Activated CD4-positive, alpha-beta T cell treated with anti-CD3 and anti-CD28 coated beads, Interleukin-2, amount 10 ng/mL, durations not matched to agents 7 days and 5 days (primary cell): ENCODE measurements around the gene NSUN4. TPM values are rescaled to one million over a fixed set of nuclear protein-coding genes. Genes with fewer than 3 reads are reported as not detected.

ENCODE experiments used
- CTCF ChIA-PET: fragments of 350-600 bp; sonication (Branson Sonifier 250); formaldehyde crosslinking; loops from one replicate; lab custom pipeline; 2021; ENCODE audit warnings: antibody characterized with exemption; lab: Charles Lee
- POLR2A ChIA-PET: fragments of 350-600 bp; sonication (Branson Sonifier 250); formaldehyde crosslinking; loops from one replicate; lab custom pipeline; 2021; ENCODE audit warnings: antibody characterized with exemption; lab: Charles Lee
- DNase-seq: peaks from one replicate; pipeline ENCODE4 v3.0.0-alpha.2; 2020
- H3K27ac Mint-ChIP-seq: one replicate; pipeline ENCODE4 v1.8.0; 2021; ENCODE audit warnings: mild to moderate bottlenecking, moderate library complexity, mixed read lengths
- H3K27me3 Mint-ChIP-seq: one replicate; pipeline ENCODE4 v1.8.0; 2021; ENCODE audit warnings: mixed read lengths
- H3K36me3 Mint-ChIP-seq: one replicate; pipeline ENCODE4 v1.8.0; 2021; ENCODE audit warnings: low read depth, mixed read lengths
- H3K4me1 Mint-ChIP-seq: one replicate; pipeline ENCODE4 v1.8.0; 2021; ENCODE audit warnings: mixed read lengths
- H3K4me3 Mint-ChIP-seq: one replicate; pipeline ENCODE4 v1.8.0; 2021; ENCODE audit warnings: mild to moderate bottlenecking, moderate library complexity, mixed read lengths
- H3K9me3 Mint-ChIP-seq: one replicate; pipeline ENCODE4 v1.8.0; 2021; ENCODE audit warnings: mixed read lengths
- total RNA-seq, 2 experiments: library from RNA; stranded (reverse); gene quantifications; one replicate each; pipeline ENCODE4 v1.2.3, GENCODE V29; 2021

The NSUN4 gene
- total RNA-seq, 2 experiments from 2014 or later, result 22.2 to 22.3 TPM

DNA sequence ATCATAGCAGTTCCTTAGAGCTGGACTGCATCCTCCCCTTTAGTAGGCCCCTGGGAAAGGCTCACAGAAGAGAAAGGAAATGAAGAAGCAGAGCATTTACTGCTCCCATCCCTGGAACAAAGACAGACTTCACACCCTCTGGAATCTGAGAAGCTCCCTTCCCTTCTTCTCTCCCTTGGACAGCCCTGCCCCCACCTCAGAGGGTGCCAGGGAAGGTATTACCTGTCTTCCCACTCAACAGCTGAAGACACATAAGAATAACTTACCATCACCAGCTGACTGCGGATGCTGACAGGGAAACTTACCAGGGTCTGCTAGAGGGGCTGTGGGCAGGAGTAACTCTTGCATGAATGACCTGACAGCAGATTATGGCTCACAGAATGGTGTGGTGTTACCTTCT is 39.4 kb downstream of the NSUN4 start:
- no peaks in the 10 kb centered on the region for H3K4me1 Mint-ChIP-seq
- H3K27me3 Mint-ChIP-seq, result no peaks in the 10 kb centered on the region
- DNase-seq, result no peak
- H3K27ac Mint-ChIP-seq, result no peak overlapping the region
- H3K9me3 Mint-ChIP-seq, result peaks cover 3% of the 10 kb centered on the region
- ChIA-PET POLR2A (no interaction called here), CTCF (interaction anchor here (0.7 to 0.9 kb wide), 2 partner anchors 9 to 22 kb away, joined by 3 read pairs; no protein-coding TSS in a partner anchor)
- peaks cover 4% of the 10 kb centered on the region for H3K36me3 Mint-ChIP-seq
- H3K4me3 Mint-ChIP-seq, result no peak overlapping the region

DNA sequence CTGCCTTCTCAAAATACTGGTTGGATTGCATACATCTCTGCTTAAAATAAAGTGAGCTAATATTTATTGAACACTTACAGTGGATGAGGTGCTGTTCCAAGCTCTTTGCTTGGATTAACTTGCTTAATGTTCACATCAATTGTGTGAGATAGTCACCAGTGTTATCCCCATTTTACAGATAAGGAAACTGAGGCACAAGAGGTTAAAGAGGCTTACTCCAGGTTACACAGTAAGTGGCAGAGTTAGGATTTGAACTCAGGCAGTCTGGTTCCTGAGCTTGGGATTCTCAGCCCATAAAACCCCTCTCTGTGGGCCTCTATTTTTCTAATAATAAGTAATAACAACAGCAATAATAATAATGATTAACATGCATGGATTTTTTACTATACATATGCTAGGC is 39.9 kb downstream of the NSUN4 start:
- H3K27ac Mint-ChIP-seq, result no peak overlapping the region
- DNase-seq, result no peak
- no peak overlapping the region for H3K4me3 Mint-ChIP-seq
- no peaks in the 10 kb centered on the region for H3K4me1 Mint-ChIP-seq
- ChIA-PET CTCF (interaction anchor here (0.9 kb wide), 1 partner anchor 10 kb away, joined by 3 read pairs; no protein-coding TSS in a partner anchor), POLR2A (no interaction called here)
- peaks cover 3% of the 10 kb centered on the region for H3K9me3 Mint-ChIP-seq
- H3K27me3 Mint-ChIP-seq, result no peaks in the 10 kb centered on the region
- H3K36me3 Mint-ChIP-seq, result peaks cover 4% of the 10 kb centered on the region

DNA sequence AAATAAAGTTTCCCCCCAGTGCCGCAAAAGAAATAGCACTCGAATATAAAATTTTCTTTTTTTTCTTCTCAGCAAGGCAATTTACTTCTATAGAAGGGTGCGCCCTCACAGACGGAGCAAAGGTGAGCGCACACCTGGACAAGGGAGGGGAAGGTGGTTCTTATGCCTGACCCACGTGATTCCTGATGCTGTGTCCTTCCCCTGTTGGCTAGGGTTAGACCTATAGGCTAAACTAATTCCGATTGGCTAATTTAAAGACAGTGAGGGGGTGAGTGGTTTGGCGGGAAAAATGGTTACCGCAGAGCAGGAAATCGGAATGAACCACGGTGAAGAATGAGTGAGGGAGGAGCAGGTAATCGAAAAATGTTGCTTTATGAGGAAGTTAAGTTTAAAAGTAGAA is 52.9 kb downstream of the NSUN4 start:
- CTCF ChIA-PET, result no interaction called here
- H3K4me3 Mint-ChIP-seq, result no peak overlapping the region

DNA sequence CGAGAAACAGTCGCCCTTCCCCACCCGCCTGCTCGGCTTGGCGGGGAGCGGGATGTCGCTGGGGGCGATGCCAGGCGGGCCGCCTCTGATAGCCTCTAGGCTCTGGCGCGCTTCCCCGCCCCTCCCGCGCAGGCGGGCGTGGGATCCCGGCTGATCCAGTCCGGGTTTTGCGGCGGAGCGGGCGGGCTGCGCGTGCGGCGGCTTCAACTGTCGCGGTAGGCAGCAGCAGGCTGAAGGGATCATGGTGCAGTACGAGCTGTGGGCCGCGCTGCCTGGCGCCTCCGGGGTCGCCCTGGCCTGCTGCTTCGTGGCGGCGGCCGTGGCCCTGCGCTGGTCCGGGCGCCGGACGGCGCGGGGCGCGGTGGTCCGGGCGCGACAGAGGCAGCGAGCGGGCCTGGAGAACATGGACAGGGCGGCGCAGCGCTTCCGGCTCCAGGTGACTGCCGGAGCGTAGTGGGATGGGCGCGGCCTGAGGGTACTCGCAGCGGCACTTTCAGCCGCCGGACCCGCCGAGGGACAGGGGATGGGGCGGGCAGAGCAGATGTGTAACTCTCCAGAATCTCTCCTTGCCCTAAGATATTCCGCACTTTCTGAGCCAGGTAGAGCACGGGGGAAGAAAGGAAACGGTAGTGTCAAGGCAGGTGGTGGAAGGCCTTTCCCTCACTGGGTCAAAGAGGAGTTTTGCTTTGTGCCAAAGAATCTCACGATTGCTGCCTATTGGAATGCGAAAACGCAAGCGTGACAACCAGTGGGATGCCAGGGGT is 53.7 kb downstream of the NSUN4 start, which contains the start of gene FAAH:
Gene FAAH, plus strand, starts transcription at position 210 of the 764 bp plus-strand sequence. Its CDS starts 32 bp downstream, at position 242.
- DNase-seq, result peak; percentile 55
- H3K27me3 Mint-ChIP-seq, result peaks cover 10% of the 10 kb centered on the region
- peak within 1 kb of the TSS; percentile 78 for H3K27ac Mint-ChIP-seq
- peaks cover 11% of the 10 kb centered on the region for H3K36me3 Mint-ChIP-seq
- POLR2A ChIA-PET, result no interaction called here
- H3K4me1 Mint-ChIP-seq, result peaks cover 9% of the 10 kb centered on the region
- peaks cover 16% of the 10 kb centered on the region for H3K9me3 Mint-ChIP-seq
- peak within 1 kb of the TSS; percentile 69 for H3K4me3 Mint-ChIP-seq
- CTCF ChIA-PET, result no interaction called here

More for the DNA sequence above, 52.9 kb downstream of the NSUN4 start:
- no peak for DNase-seq
- Mint-ChIP-seq H3K27me3 (peaks cover 10% of the 10 kb centered on the region), H3K36me3 (peaks cover 11% of the 10 kb centered on the region), H3K27ac (no peak overlapping the region), H3K9me3 (peaks cover 16% of the 10 kb centered on the region), H3K4me1 (peaks cover 9% of the 10 kb centered on the region)
- POLR2A ChIA-PET, result no interaction called here

DNA sequence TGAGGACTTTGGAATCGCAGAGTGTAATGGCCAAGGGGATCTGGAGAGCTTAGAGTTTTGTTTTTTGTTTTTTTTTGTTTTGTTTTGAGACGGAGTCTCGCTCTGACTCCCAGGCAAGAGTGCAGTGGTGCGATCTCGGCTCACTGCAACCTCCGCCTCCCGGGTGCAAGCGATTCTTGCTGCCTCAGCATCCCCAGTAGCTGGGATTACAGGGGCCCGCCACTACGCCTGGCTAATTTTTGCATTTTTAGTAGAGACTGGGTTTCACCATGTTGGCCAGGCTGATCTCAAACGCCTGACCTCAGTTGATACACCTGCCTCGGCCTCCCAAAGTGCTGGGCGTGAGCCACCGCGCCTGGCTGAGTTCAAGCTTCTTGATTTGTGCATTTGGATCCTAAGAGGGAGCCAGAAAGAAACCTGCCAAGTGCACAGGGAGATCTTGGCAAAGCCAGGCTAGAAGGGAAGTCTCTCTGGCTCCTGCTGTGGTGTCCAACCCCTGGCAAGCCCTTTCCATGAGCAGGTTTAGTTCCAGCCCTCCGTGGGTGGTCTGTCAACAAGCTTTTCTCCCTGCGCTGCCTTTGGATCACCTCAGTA is 54.4 kb downstream of the NSUN4 start:
- H3K4me1 Mint-ChIP-seq, result peaks cover 9% of the 10 kb centered on the region
- POLR2A ChIA-PET, result no interaction called here
- H3K36me3 Mint-ChIP-seq, result peaks cover 11% of the 10 kb centered on the region
- peak overlapping the region; percentile 69 for H3K4me3 Mint-ChIP-seq
- no peak overlapping the region for H3K27ac Mint-ChIP-seq
- peaks cover 16% of the 10 kb centered on the region for H3K9me3 Mint-ChIP-seq
- peaks cover 10% of the 10 kb centered on the region for H3K27me3 Mint-ChIP-seq
- DNase-seq, result no peak
- CTCF ChIA-PET, result no interaction called here

DNA sequence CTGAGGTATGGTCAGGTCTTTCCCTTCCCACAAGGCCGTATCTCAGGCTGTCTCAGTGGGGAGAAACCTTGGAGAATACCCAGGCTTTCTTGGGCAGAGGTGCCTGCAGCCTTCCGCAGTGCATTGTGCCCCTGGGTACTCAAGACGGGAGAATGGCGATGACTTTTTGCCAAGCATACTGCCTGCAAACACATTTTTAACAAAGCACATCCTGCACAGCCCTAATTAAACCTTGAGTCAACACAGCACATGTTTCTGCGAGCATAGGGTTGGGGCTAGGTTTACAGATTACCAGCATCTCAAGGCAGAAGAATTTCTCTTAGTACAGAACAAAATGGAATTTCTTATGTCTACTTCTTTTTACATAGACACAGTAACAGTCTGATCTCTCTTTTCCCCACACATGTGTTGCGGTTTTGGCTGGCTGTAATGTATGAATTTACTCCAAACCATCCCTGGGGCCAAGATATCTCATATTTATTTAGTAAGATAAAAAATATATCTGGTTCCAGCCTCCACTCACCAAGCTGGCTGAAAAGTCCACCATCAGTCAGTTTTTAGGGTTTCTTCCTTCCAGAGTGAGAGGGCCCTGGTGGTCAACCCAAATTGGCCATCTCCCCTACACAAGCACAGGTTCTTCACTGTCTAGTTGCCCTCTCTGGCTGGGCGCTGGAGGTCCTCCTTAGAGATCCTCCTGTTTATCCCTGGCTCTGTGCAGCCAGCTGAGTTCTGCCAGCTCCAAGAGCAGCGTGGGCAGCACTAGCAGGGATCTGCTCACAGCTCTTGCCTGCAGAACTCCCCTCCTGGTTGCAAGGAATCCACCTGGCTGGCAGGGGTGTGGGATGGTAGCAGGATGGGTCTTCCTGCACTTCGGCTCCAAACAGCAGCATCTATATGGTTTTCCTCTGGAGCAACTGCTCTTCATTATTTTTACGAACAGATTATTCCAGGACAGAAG is 56.1 kb downstream of the NSUN4 start:
- no peak for DNase-seq
- POLR2A ChIA-PET, result no interaction called here
- Mint-ChIP-seq H3K27me3 (peaks cover 10% of the 10 kb centered on the region), H3K36me3 (peaks cover 11% of the 10 kb centered on the region), H3K27ac (no peak overlapping the region), H3K4me3 (no peak overlapping the region), H3K4me1 (peaks cover 9% of the 10 kb centered on the region), H3K9me3 (peaks cover 16% of the 10 kb centered on the region)
- CTCF ChIA-PET, result no interaction called here

DNA sequence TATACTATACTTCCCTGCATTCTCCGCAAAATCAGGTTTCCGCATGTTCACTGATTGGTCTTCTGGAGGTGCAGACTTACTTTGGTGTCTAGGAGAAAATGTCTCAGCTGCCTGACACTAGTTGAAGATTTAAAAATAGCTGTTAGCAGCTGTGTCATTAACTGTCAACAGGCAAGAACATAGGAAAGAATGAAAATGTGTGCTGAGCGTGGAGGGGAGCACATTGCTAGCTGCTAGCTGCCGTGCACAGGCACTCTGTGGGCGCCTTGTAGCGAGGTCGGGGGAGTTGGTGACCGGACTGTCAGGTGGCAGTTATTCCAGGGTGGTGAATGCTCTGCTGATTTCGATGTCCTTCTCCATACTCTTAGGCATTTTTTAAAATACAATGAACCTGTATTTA is 58.7 kb downstream of the NSUN4 start:
- no peak overlapping the region for H3K4me3 Mint-ChIP-seq
- CTCF ChIA-PET, result no interaction called here

DNA sequence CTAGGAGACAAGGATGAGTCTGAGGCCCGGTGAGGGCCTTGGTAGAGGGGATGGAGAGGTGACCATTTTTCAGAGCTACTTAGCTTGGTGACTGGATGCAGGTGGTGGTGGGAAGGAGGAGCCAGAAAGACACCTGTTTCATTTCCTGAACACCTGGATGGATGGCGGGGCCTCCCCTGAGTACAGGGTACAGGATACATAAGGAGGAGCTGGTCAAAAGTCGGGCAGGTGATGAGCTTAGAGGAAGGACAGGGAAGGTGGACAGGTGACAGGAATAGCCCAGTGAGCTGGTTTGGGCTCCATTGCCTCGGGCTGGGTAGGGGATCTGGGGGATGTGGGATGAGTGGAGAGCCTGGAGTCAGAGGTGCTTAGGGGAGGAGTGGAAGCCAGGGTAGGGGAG is 59.8 kb downstream of the NSUN4 start:
- CTCF ChIA-PET, result no interaction called here
- H3K27me3 Mint-ChIP-seq, result no peaks in the 10 kb centered on the region
- no peak overlapping the region for H3K4me3 Mint-ChIP-seq
- H3K4me1 Mint-ChIP-seq, result no peaks in the 10 kb centered on the region
- H3K36me3 Mint-ChIP-seq, result no peaks in the 10 kb centered on the region
- no peak overlapping the region for H3K27ac Mint-ChIP-seq
- no peak for DNase-seq
- H3K9me3 Mint-ChIP-seq, result no peaks in the 10 kb centered on the region
- POLR2A ChIA-PET, result no interaction called here

More for the DNA sequence above, 58.7 kb downstream of the NSUN4 start:
- Mint-ChIP-seq H3K27ac (no peak overlapping the region), H3K4me1 (peaks cover 4% of the 10 kb centered on the region), H3K27me3 (peaks cover 4% of the 10 kb centered on the region), H3K9me3 (no peaks in the 10 kb centered on the region), H3K36me3 (no peaks in the 10 kb centered on the region)
- no peak for DNase-seq
- POLR2A ChIA-PET, result no interaction called here

DNA sequence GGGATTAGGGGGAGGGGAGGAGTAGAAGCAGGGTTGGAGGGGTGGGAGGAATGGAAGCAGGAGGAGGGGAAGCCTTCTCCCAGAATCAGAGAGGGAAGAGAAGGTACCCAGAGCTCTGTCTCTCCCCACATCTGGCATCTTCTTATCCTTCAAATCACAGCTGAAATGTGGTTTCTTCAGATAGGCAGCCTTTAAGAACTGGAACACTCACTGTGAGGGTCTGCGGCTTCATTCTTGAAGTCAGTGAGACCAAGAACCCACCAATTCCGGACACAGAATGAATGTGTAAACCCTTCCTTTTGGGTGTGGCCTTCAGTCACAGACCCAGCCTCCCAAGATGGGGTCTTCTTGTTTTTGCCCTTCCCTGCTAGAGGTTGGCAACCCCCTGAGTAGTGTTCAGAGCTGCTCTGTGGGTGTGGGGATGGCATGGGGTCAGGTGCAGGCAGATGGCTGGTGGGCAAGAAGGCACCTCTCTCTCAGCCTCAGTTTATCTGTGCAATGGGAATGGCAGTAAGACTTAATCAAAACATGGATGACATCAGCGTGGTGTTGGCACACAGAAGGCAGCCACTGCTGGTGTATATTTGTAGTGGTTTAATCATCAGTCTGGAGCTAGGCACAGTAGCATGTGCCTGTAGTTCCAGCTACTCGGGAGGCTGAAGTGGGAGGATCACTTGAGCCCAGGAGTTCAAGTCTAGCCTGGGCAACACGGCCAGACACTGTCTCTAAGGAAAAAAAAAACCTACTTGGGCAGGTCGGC is 60.7 kb downstream of the NSUN4 start:
- POLR2A ChIA-PET, result no interaction called here
- no peaks in the 10 kb centered on the region for H3K4me1 Mint-ChIP-seq
- H3K27me3 Mint-ChIP-seq, result no peaks in the 10 kb centered on the region
- H3K9me3 Mint-ChIP-seq, result no peaks in the 10 kb centered on the region
- no peaks in the 10 kb centered on the region for H3K36me3 Mint-ChIP-seq
- CTCF ChIA-PET, result interaction anchor here (1.1 kb wide), 1 partner anchor 22 kb away, joined by 3 read pairs; no protein-coding TSS in a partner anchor
- DNase-seq, result no peak
- H3K27ac Mint-ChIP-seq, result no peak overlapping the region
- H3K4me3 Mint-ChIP-seq, result no peak overlapping the region

DNA sequence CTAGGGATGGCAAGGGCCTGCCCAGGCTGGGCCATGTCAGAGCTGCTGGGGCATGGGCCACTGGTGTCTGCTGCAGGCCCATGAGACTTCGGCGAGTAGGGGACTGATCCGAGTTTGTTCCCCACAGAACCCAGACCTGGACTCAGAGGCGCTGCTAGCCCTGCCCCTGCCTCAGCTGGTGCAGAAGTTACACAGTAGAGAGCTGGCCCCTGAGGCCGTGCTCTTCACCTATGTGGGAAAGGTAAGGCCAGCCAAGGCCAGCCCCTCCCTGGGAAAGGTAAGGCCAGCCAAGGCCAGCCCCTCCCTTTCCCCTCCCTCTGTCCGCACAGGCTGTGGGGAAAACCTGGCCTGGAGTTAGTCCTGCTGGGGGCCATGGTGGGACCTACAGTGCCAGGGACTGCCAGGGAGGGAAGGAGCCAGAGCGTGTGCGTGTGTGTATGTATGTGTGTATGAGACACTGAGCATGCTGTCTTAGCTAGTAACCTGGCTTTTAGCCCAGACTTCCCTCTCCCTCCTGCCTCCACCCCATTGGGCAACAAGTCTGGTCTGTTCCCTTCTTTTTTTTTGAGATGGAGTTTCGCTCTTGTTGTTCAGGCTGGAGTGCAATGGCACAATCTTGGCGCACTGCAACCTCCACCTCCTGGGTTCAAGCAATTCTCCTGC is 61.5 kb downstream of the NSUN4 start:
- no peak for DNase-seq
- H3K27ac Mint-ChIP-seq, result no peak overlapping the region
- ChIA-PET CTCF (interaction anchor here (0.7 to 1.1 kb wide), 3 partner anchors 12 to 308 kb away, joined by 3 to 5 read pairs (median 3); no protein-coding TSS in a partner anchor), POLR2A (no interaction called here)
- H3K4me1 Mint-ChIP-seq, result peaks cover under 1% of the 10 kb centered on the region
- H3K9me3 Mint-ChIP-seq, result no peaks in the 10 kb centered on the region
- H3K4me3 Mint-ChIP-seq, result no peak overlapping the region
- no peaks in the 10 kb centered on the region for H3K27me3 Mint-ChIP-seq
- no peaks in the 10 kb centered on the region for H3K36me3 Mint-ChIP-seq

DNA sequence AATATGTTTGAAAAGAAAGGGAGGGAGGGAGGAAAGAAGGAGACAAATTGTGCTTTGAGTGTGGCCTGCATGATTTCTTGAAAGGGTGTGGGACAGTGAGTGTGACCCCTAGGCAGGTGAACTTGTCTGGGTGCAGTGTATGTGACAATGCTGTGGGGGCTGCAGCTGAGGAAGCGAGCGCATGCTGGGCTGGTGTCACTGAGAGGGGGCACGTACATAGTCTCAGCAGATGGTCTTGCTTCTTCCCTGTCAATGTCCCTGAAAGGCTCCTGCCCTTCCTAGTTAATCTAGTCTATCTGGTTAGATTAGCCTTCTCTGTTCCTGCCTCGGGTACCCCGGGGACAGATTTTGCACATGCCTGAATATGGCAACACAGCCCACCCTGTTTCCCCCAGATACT is 63.3 kb downstream of the NSUN4 start:
- Mint-ChIP-seq H3K27ac (no peak overlapping the region), H3K36me3 (no peaks in the 10 kb centered on the region), H3K27me3 (no peaks in the 10 kb centered on the region), H3K4me3 (no peak overlapping the region), H3K9me3 (no peaks in the 10 kb centered on the region), H3K4me1 (peaks cover 2% of the 10 kb centered on the region)
- no peak for DNase-seq
- CTCF ChIA-PET, result no interaction called here
- POLR2A ChIA-PET, result no interaction called here
